HEK293T (cell line): ENCODE results near the gene RFTN2.

Experiments used
- FOXK2 ChIP-seq: fragments of 450-650 bp; IDR thresholded peaks from 2 replicates; pipeline ENCODE4 v1.6.1; 2016; ENCODE audit warnings: mild to moderate bottlenecking
- SP1 ChIP-seq: fragments of 450-650 bp; IDR thresholded peaks from 2 replicates; pipeline ENCODE4 v1.6.1; 2017

DNA sequence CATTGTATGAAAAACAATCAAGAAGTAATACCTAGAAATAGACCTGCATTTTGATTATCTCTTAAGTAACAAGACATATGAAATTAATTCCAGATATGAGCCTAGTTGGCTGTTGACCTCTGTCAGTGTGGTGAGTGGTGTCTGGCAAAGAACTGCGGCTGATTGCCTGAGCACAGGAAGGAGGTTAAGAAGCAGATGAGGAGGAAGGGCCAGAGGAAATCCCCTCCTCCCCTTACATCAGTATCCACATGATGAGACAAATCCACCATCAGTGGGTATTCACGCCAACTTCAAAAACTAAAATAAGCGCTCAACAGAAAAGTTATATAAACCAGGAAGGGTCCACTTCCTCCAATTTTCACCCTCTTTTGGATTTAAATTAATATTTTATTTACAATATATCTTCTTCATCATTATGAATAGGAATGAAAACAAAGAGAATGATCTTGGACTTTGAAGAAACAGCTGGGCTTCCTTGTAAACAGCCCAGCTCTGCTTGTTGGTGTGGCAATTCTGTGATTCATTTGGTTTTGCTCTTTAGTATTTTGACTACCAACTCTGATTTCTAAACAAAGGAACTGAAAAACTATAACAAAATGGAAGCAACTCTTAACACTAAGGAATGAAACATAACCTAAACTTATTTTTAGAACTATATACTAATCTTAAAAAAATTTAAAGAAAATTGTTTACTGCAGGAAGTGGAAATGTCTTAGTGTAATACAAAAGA lies 27.3 kb downstream of the RFTN2 start:
- no peak for TF ChIP-seq SP1
- TF ChIP-seq FOXK2: no peak
